Astrocyte (in vitro differentiated cells and primary cell): ENCODE data around the gene AIPL1. TPM values are rescaled to one million over a fixed set of nuclear protein-coding genes. Genes with fewer than 3 reads are reported as not detected.

Experiments
- DNase-seq: peaks from one replicate; pipeline ENCODE4 v3.0.0-alpha.2; 2010; ENCODE audit warnings: low read depth
- FAIRE-seq: peaks from 2 replicates; lab custom pipeline; 2011; peaks lifted over from hg19 to GRCh38; lab: Jason Lieb, UNC
- H2AFZ ChIP-seq: 2 replicates; pipeline ENCODE4 v1.6.0; 2012; ENCODE audit warnings: low read depth, low read length, inconsistent platforms
- H3K27ac ChIP-seq: 2 replicates; pipeline ENCODE4 v1.5.1; 2011; ENCODE audit warnings: low read depth, low read length, inconsistent platforms
- H3K27me3 ChIP-seq: 2 replicates; pipeline ENCODE4 v1.6.0; 2011; ENCODE audit warnings: low read length, inconsistent platforms; ENCODE audit not compliant: insufficient read depth
- H3K36me3 ChIP-seq: 2 replicates; pipeline ENCODE4 v1.5.1; 2011; ENCODE audit warnings: low read length, inconsistent platforms; ENCODE audit not compliant: insufficient read depth
- H3K4me1 ChIP-seq: 2 replicates; pipeline ENCODE4 v1.5.1; 2011; ENCODE audit warnings: low read length, inconsistent platforms; ENCODE audit not compliant: insufficient read depth
- H3K4me2 ChIP-seq: 2 replicates; pipeline ENCODE4 v1.6.0; 2012; ENCODE audit warnings: low read length, inconsistent platforms
- H3K4me3 ChIP-seq: 2 replicates; pipeline ENCODE4 v1.5.1; 2011; ENCODE audit warnings: low read depth, mild to moderate bottlenecking, low read length, inconsistent platforms; ENCODE audit not compliant: insufficient read depth
- H3K79me2 ChIP-seq: 2 replicates; pipeline ENCODE4 v1.6.0; 2012; ENCODE audit warnings: mild to moderate bottlenecking, low read length, inconsistent platforms; ENCODE audit not compliant: insufficient read depth
- H3K9ac ChIP-seq: 2 replicates; pipeline ENCODE4 v1.6.0; 2012; ENCODE audit warnings: mild to moderate bottlenecking, low read length, inconsistent platforms
- H3K9me3 ChIP-seq: 2 replicates; pipeline ENCODE4 v1.5.1; 2012; ENCODE audit warnings: low read depth, mild to moderate bottlenecking, low read length, inconsistent platforms; ENCODE audit not compliant: insufficient read depth
- H4K20me1 ChIP-seq: 2 replicates; pipeline ENCODE4 v1.6.0; 2012; ENCODE audit warnings: low read length, inconsistent platforms; ENCODE audit not compliant: insufficient read depth
- H3K27ac Mint-ChIP-seq: one replicate; pipeline ENCODE4 v1.8.0; 2021; ENCODE audit warnings: mild to moderate bottlenecking, mixed read lengths; ENCODE audit not compliant: unreplicated experiment
- H3K27me3 Mint-ChIP-seq: one replicate; pipeline ENCODE4 v1.8.0; 2021; ENCODE audit warnings: low read depth, mixed read lengths; ENCODE audit not compliant: unreplicated experiment
- H3K36me3 Mint-ChIP-seq: one replicate; pipeline ENCODE4 v1.8.0; 2021; ENCODE audit warnings: low read depth, mixed read lengths; ENCODE audit not compliant: unreplicated experiment
- H3K4me1 Mint-ChIP-seq: one replicate; pipeline ENCODE4 v1.8.0; 2021; ENCODE audit warnings: low read depth, mixed read lengths; ENCODE audit not compliant: unreplicated experiment
- H3K4me3 Mint-ChIP-seq: one replicate; pipeline ENCODE4 v1.8.0; 2021; ENCODE audit warnings: mild to moderate bottlenecking, moderate library complexity, mixed read lengths; ENCODE audit not compliant: unreplicated experiment
- H3K9me3 Mint-ChIP-seq: one replicate; pipeline ENCODE4 v1.8.0; 2021; ENCODE audit warnings: mild to moderate bottlenecking, mixed read lengths; ENCODE audit not compliant: unreplicated experiment
- EZH2 ChIP-seq: IDR thresholded peaks from 2 replicates; pipeline ENCODE4 v1.6.1; 2012; ENCODE audit warnings: mild to moderate bottlenecking, low read length, inconsistent platforms; ENCODE audit not compliant: insufficient read depth
- total RNA-seq: library from RNA; stranded (reverse); gene quantifications from 2 replicates; pipeline ENCODE4 v1.2.1, GENCODE V29; 2021
- TF ChIP-seq, protein P1 (sequence below): IDR thresholded peaks from 2 replicates; pipeline ENCODE4 v1.5.1; 2011; ENCODE audit warnings: low read depth, mild to moderate bottlenecking, inconsistent platforms, low read length, moderate library complexity; ENCODE audit not compliant: insufficient read depth

AIPL1 gene
- total RNA-seq, 1 donor from 2014 or later = not detected

DNA sequence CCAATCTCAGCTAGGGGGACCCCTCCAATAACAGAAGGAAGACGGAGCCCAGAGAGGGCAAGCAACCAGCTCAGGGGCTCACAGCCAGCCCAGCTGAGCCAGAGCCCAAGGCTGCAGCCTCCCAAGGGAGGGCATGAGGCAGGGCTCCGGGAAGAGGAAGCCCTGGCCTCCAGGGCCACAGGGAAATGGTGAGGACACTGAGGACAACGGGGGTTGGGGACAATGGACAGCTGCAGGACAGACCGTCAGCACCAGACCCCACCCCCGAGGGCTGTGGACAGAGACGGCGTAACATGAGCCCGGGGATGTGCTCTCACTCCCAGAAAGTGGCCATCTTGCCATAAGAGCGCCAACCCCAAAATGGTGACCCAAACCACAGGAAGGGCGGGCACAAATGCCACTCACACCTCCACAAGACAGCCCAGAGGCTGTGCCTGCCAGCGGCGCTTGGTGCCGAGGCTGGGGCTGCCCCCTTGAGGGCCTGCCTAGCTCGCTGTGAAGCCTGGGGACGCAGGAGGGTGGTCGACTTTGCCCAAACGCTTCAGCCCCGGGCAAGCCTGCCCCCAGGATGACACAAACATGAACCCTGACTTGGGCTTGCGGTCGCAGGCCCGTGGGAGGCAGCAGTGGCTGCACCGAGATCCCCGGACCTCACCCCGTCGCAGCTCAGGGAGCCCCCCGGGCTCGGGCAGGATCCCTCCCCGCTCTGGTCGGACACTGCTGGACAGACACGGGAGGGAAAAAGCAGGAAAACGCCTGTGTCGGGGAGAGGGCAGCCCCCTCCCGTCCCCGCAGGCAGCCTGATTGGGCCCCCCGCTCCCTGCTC is 19.8 kb upstream of the AIPL1 start:
- peaks cover 7% of the 10 kb centered on the region for H3K27me3 ChIP-seq
- no peak overlapping the region for H3K27ac ChIP-seq
- H3K4me1 Mint-ChIP-seq = peaks cover 8% of the 10 kb centered on the region
- no peaks in the 10 kb centered on the region for H3K9me3 Mint-ChIP-seq
- no peaks in the 10 kb centered on the region for H3K9me3 ChIP-seq
- no peaks in the 10 kb centered on the region for H3K36me3 ChIP-seq
- no peak overlapping the region for H3K4me3 ChIP-seq
- peak overlapping the region; percentile 18 for H2AFZ ChIP-seq
- H4K20me1 ChIP-seq = no peaks in the 10 kb centered on the region
- H3K79me2 ChIP-seq = no peaks in the 10 kb centered on the region
- peaks cover 48% of the 10 kb centered on the region for H3K27me3 Mint-ChIP-seq
- H3K36me3 Mint-ChIP-seq = no peaks in the 10 kb centered on the region
- DNase-seq (no peak), FAIRE-seq (no peak)
- H3K27ac Mint-ChIP-seq = no peak overlapping the region
- no peak overlapping the region for H3K9ac ChIP-seq
- peak; percentile 66 for TF ChIP-seq EZH2
- TF ChIP-seq, protein P1, sequence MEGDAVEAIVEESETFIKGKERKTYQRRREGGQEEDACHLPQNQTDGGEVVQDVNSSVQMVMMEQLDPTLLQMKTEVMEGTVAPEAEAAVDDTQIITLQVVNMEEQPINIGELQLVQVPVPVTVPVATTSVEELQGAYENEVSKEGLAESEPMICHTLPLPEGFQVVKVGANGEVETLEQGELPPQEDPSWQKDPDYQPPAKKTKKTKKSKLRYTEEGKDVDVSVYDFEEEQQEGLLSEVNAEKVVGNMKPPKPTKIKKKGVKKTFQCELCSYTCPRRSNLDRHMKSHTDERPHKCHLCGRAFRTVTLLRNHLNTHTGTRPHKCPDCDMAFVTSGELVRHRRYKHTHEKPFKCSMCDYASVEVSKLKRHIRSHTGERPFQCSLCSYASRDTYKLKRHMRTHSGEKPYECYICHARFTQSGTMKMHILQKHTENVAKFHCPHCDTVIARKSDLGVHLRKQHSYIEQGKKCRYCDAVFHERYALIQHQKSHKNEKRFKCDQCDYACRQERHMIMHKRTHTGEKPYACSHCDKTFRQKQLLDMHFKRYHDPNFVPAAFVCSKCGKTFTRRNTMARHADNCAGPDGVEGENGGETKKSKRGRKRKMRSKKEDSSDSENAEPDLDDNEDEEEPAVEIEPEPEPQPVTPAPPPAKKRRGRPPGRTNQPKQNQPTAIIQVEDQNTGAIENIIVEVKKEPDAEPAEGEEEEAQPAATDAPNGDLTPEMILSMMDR = no peak
- H3K4me1 ChIP-seq = peaks cover 10% of the 10 kb centered on the region
- H3K4me2 ChIP-seq = peak overlapping the region; percentile 76
- H3K4me3 Mint-ChIP-seq = no peak overlapping the region

DNA sequence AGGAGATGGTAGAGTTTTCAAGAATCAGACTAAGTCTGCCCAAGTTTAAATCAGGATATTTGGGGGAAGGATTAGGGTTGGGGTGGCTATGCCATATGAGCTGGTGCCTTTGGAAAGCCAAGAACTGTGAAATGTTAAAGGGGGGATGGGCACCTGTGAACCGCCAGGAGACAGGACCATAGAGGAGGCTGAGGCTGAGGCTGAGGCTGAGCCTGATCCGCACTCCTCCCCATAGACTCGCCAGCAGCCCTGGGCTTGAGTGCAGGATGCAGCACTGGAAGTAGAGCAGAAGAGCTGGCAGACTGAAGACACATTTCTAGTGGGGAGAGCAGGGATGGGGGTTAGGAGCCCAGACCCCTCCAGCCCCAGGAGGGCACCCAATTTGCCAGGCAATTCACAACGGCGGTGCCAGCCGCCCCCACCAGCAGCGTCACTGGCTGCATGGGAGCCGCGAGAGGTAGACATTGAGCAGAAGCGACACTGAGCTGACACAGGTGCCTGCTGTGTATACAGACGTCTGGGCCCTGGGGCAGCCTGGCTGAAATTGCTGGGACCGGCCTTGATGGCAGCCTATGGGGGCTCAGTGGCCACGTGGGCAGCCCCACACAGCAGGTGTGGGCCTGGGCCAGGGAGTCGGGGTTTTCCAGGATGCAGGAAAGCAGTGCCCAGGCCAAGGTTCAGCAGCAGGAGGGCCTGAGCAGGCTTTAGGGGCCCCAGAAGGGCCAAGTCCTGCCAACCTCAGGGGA is 18.5 kb upstream of the AIPL1 start:
- no peak overlapping the region for H3K27ac Mint-ChIP-seq
- H3K9me3 Mint-ChIP-seq = no peaks in the 10 kb centered on the region
- H3K27me3 ChIP-seq = peaks cover 5% of the 10 kb centered on the region
- no peak overlapping the region for H2AFZ ChIP-seq
- no peak for DNase-seq
- H3K4me1 Mint-ChIP-seq = peaks cover 8% of the 10 kb centered on the region
- peaks cover 4% of the 10 kb centered on the region for H3K36me3 ChIP-seq
- H3K27me3 Mint-ChIP-seq = peaks cover 54% of the 10 kb centered on the region
- H3K4me3 Mint-ChIP-seq = no peak overlapping the region
- H3K36me3 Mint-ChIP-seq = no peaks in the 10 kb centered on the region
- H4K20me1 ChIP-seq = no peaks in the 10 kb centered on the region
- no peaks in the 10 kb centered on the region for H3K9me3 ChIP-seq
- H3K4me2 ChIP-seq = no peak overlapping the region
- no peak overlapping the region for H3K9ac ChIP-seq
- H3K4me3 ChIP-seq = no peak overlapping the region
- no peaks in the 10 kb centered on the region for H3K79me2 ChIP-seq
- peaks cover 10% of the 10 kb centered on the region for H3K4me1 ChIP-seq
- TF ChIP-seq, protein P1 = no peak
- no peak for TF ChIP-seq EZH2
- no peak overlapping the region for H3K27ac ChIP-seq
- no peak for FAIRE-seq
